GM21390 (cell line): Measurements from ENCODE around the gene FRZB.

Experiments used
- ATAC-seq: cut with Tn5 transposase; IDR thresholded peaks from one replicate; pipeline ENCODE4 v1.9.1; 2021; ENCODE audit not compliant: unreplicated experiment

FRZB gene

DNA sequence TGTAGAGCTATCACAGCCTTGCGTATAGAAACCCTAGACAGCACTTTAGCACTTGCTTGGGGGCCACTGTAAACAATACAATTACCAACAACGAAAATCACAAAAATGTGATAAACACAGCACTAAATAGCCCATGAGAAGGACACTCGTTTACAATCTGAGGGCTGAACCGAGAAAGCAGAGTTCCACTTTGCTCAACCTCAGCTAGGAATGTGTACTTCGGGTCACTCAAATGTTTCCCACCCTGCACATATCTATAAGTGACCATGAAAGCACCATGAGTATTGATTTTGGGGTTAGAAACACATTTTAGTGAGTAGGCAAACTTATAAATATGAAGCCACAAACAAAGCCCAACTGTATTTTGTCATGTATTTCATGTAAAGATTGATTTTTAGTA lies 62.3 kb downstream of the FRZB start:
- no peak for ATAC-seq

DNA sequence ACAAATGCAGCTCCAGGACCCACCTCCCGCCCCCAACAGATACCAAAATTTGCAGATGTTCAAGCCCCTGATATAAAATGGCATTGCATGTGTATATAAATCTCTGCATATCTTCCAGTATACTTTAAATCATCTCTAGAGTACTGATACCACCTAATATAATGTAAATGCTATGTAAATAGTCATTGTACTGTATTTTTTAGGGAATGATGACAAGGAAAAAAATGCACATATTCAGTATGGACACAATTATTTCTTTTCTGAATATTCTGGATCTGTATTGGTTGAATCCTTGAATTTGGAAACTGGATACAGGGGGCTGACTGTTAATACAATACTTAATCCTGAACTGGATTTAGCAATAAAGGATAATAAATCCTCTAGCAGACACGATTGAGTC lies 67.7 kb downstream of the FRZB start:
- ATAC-seq, result no peak

DNA sequence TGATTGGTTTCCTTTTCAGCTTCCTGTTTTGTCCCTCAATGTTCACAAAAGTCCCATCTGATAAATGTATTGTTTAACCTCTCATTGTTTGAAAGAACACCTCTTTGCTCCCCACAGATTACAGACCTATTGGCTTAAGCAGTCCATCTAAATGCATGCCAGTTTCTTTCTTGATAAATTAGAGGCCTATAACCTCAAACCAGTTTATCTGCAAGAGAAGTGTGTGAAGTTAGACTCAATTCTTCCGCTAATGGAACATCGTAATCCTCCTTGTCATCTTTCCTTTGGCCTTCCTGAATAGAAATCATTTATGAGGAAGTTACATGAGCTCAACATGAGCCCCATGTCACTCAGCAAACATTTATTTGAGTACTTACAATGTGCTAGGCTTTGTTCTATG lies 74.0 kb downstream of the FRZB start:
- no peak for ATAC-seq

DNA sequence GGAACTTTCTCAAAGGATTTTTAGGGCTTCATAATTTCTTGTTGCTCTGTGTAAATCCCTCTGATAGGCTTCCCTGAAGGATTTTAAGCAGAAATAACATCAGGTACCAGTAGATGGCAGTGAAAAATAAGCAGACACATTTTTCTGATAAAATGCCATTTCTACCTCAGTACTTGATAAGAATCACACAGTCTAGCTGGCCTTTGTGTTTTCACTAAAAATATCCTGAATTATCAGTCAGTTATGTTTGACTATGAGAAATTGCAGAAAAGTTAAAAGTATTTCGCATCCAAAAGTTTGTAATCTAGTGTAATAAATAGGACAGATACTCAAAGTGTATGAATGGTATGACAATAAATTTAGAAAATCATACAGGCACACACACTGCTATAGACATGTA lies 81.7 kb downstream of the FRZB start:
- ATAC-seq, result peak; percentile 57

DNA sequence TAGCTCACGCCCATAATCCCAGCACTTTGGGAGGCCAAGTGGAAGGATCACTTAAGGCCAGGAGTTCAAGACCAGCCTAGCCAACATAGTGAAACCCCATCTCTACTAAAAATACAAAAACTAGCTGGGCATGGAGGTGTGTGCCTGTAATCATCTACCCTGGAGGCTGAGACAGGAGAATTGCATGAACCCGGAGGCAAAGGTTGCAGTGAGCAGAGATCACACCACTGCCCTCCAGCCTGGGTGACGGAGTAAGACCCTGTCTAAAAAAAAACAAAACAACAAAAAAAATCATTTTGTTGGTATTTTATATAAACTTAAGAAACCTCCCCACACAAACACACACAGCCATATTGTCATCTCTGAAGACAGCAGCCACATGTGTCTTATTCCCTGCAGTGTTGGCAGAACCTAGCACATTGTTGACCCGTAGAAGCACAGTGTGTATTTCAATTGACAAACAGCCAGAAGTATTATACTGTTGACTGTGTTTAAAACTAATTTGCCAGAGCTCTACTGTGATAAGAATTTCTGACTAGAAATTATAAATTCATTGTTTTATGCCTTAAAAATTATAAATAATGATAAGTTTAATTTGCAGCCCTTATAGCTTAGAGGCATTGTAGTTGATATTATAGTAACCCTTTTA lies 82.3 kb downstream of the FRZB start:
- ATAC-seq, result peak; percentile 15
